Mucosa of rectum (tissue), 2 donors: ENCODE results near the gene ACTR6.
A peak's percentile ranks its signal among the peaks of the same experiment; 100 is the strongest.
"Not testable (repeated sequence)": the region's sequence is repeated elsewhere in the genome, so short reads cannot be mapped to it uniquely, and the experiment has no call there.

Experiments used
- H3K27ac ChIP-seq, 2 donors: one replicate each; pipeline ENCODE4 v1.7.0; 2013; ENCODE audit warnings: inconsistent platforms in 2 of 2, low read depth in 2 of 2, low read length in 2 of 2
- H3K27me3 ChIP-seq, 2 donors: one replicate each; pipeline ENCODE4 v1.7.0; 2013; ENCODE audit warnings: low read length in 2 of 2; ENCODE audit not compliant: control insufficient read depth in 2 of 2, insufficient read depth in 2 of 2
- H3K36me3 ChIP-seq, 2 donors: one replicate each; pipeline ENCODE4 v1.7.0; 2013; ENCODE audit warnings: low read length in 2 of 2; ENCODE audit not compliant: control insufficient read depth in 2 of 2, insufficient read depth in 2 of 2
- H3K4me1 ChIP-seq, 2 donors: one replicate each; pipeline ENCODE4 v1.7.0; 2013; ENCODE audit warnings: low read length in 2 of 2, mild to moderate bottlenecking in 1 of 2; ENCODE audit not compliant: control insufficient read depth in 2 of 2, insufficient read depth in 2 of 2
- H3K4me3 ChIP-seq, 2 donors: one replicate each; pipeline ENCODE4 v1.7.0; 2013; ENCODE audit warnings: low read length in 2 of 2
- H3K9ac ChIP-seq, 2 donors: one replicate each; pipeline ENCODE4 v1.7.0; 2013; ENCODE audit warnings: low read length in 2 of 2, low read depth in 1 of 2, mild to moderate bottlenecking in 1 of 2
- H3K9me3 ChIP-seq, 2 donors: one replicate each; pipeline ENCODE4 v1.7.0; 2013; ENCODE audit warnings: low read length in 2 of 2; ENCODE audit not compliant: control insufficient read depth in 2 of 2
- donor health status: healthy.
- donor health status: Normal muscosa, but diverticular disease.

Gene ACTR6

GRCh38 chr12:100258127-100258526 is 57.5 kb downstream of the ACTR6 start:
- no peak overlapping the region for H3K4me3 ChIP-seq
- no peaks in the 10 kb centered on the region for H3K36me3 ChIP-seq
- H3K4me1 ChIP-seq, result peaks cover 0 to 4% of the 10 kb centered on the region in 2 donors
- no peaks in the 10 kb centered on the region for H3K27me3 ChIP-seq
- H3K9ac ChIP-seq, result no peak overlapping the region
- H3K9me3 ChIP-seq, result no peaks in the 10 kb centered on the region
- H3K27ac ChIP-seq, result no peak overlapping the region

- Histone ChIP-seq H3K27me3 (no peaks in the 10 kb centered on the region), H3K27ac (no peak overlapping the region), H3K4me3 (no peak overlapping the region), H3K9me3 (no peaks in the 10 kb centered on the region), H3K4me1 (peaks cover under 1 to 4% of the 10 kb centered on the region in 2 donors), H3K36me3 (no peaks in the 10 kb centered on the region), H3K9ac (no peak overlapping the region)
Observed at GRCh38 chr12:100263131-100263530, 62.5 kb downstream of the ACTR6 start.

- H3K27ac ChIP-seq, H3K9me3 ChIP-seq, H3K27me3 ChIP-seq, H3K36me3 ChIP-seq, H3K4me3 ChIP-seq, H3K9ac ChIP-seq: not testable (repeated sequence)
- H3K4me1 ChIP-seq, result peaks cover 13 to 16% of the 10 kb centered on the region in 2 donors
Observed at GRCh38 chr12:100265107-100265506, 64.5 kb downstream of the ACTR6 start.

- no peaks in the 10 kb centered on the region for H3K36me3 ChIP-seq
- H3K9me3 ChIP-seq, result no peaks in the 10 kb centered on the region
- peak overlapping the region; percentile 97 to 99 for H3K27ac ChIP-seq
- peak overlapping the region; percentile 83 to 92 for H3K4me3 ChIP-seq
- H3K9ac ChIP-seq, result peak overlapping the region; percentile 14 to 99
- peaks cover 13 to 16% of the 10 kb centered on the region in 2 donors for H3K4me1 ChIP-seq
- H3K27me3 ChIP-seq, result no peaks in the 10 kb centered on the region
Observed at GRCh38 chr12:100265732-100266584, 65.3 kb downstream of the ACTR6 start.

- H3K36me3 ChIP-seq, result no peaks in the 10 kb centered on the region
- no peaks in the 10 kb centered on the region for H3K27me3 ChIP-seq
- peak overlapping the region; percentile 67 to 99 for H3K9ac ChIP-seq
- peaks cover 16 to 19% of the 10 kb centered on the region in 2 donors for H3K4me1 ChIP-seq
- no peaks in the 10 kb centered on the region for H3K9me3 ChIP-seq
- H3K27ac ChIP-seq, result peak overlapping the region; percentile 97 to 99
- H3K4me3 ChIP-seq, result peak overlapping the region; percentile 83 to 92
Observed at GRCh38 chr12:100266585-100266834, 65.9 kb downstream of the ACTR6 start.

- Histone ChIP-seq H3K4me3 (peak within 1 kb of the TSS; percentile 83 to 92), H3K27me3 (no peaks in the 10 kb centered on the region), H3K36me3 (no peaks in the 10 kb centered on the region), H3K9ac (peak within 1 kb of the TSS; percentile 95 to 99), H3K4me1 (peaks cover 16 to 19% of the 10 kb centered on the region in 2 donors), H3K9me3 (no peaks in the 10 kb centered on the region), H3K27ac (peak within 1 kb of the TSS; percentile 97 to 99)
Observed at GRCh38 chr12:100266835-100267602, 66.4 kb downstream of the ACTR6 start, which contains the start of the genes DEPDC4 and SCYL2. Gene DEPDC4 (minus strand): TSS chr12:100267079. CDS start chr12:100267076, 3 bp downstream. Gene SCYL2 (plus strand): TSS chr12:100267177. CDS start chr12:100282971, 15,794 bp downstream.

GRCh38 chr12:100267603-100268281 is 67.1 kb downstream of the ACTR6 start:
- Histone ChIP-seq H3K27ac (peak overlapping the region; percentile 97 to 99), H3K36me3 (no peaks in the 10 kb centered on the region)

GRCh38 chr12:100268835-100269564 is 68.4 kb downstream of the ACTR6 start:
- Histone ChIP-seq H3K4me1 (peaks cover 16 to 19% of the 10 kb centered on the region in 2 donors), H3K4me3 (peak overlapping the region; percentile 83 to 92), H3K9ac (peak overlapping the region in 1 of 2 donors; percentile 99)

More at GRCh38 chr12:100267603-100268281, 67.1 kb downstream of the ACTR6 start:
- Histone ChIP-seq H3K9ac (peak overlapping the region; percentile 95 to 99), H3K27me3 (no peaks in the 10 kb centered on the region), H3K4me1 (peaks cover 16 to 19% of the 10 kb centered on the region in 2 donors), H3K9me3 (no peaks in the 10 kb centered on the region), H3K4me3 (peak overlapping the region; percentile 83 to 92)

GRCh38 chr12:100273782-100274181 is 73.2 kb downstream of the ACTR6 start:
- H3K9ac ChIP-seq, result no peak overlapping the region
- H3K27ac ChIP-seq, result no peak overlapping the region
- no peaks in the 10 kb centered on the region for H3K9me3 ChIP-seq
- no peaks in the 10 kb centered on the region for H3K36me3 ChIP-seq
- H3K4me1 ChIP-seq, result peaks cover 9 to 12% of the 10 kb centered on the region in 2 donors
- H3K4me3 ChIP-seq, result no peak overlapping the region
- H3K27me3 ChIP-seq, result no peaks in the 10 kb centered on the region

More at GRCh38 chr12:100268835-100269564, 68.4 kb downstream of the ACTR6 start:
- H3K27me3 ChIP-seq, result no peaks in the 10 kb centered on the region
- H3K27ac ChIP-seq, result peak overlapping the region in 1 of 2 donors; percentile 20
- no peaks in the 10 kb centered on the region for H3K9me3 ChIP-seq
- no peaks in the 10 kb centered on the region for H3K36me3 ChIP-seq
